ENCODE data around the gene CDK11A.

DNA sequence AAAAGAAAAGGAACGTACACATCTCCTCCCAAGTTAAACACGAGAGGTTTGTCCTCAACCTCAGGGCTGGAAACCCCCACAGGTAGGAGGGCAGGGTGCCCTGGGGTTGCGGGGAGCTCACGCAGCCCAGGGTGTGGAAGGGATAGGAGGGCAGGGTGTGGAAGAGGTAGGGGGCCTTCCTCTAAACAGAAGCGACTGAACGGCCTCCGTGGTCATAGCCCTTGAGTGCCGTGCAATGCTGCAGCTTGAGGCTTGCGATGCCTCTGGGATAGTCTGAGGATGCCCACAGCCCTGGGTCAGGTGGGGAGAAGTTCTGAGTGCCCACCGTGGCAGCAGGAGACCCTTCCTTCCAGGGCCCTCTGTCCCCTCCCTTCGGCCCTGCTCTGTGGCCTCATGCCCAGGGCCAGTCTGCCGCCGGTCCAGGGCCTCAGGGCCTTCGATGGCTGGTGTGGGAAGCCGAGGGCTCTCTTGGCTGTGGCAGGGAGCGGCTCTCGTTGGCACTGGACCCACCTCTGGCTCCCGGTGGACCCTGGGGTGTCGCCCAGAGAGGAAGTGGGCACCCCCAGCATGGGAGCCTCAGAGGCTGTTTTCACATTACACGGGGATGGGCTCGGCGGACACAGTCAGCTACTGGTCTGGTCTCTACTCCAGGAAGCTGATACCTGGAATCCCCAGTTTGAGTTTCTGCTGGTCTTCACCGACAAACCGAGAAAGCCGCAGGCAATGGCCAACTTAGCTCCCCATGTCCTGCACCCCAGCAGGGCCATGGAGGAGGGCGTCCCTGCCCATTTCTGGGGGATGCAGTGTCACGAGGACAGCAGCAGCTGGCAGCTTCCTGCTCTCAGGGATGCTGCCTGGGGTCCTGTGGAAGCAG is 59.0 kb downstream of the CDK11A start:
- TF ChIP-seq, protein P1, sequence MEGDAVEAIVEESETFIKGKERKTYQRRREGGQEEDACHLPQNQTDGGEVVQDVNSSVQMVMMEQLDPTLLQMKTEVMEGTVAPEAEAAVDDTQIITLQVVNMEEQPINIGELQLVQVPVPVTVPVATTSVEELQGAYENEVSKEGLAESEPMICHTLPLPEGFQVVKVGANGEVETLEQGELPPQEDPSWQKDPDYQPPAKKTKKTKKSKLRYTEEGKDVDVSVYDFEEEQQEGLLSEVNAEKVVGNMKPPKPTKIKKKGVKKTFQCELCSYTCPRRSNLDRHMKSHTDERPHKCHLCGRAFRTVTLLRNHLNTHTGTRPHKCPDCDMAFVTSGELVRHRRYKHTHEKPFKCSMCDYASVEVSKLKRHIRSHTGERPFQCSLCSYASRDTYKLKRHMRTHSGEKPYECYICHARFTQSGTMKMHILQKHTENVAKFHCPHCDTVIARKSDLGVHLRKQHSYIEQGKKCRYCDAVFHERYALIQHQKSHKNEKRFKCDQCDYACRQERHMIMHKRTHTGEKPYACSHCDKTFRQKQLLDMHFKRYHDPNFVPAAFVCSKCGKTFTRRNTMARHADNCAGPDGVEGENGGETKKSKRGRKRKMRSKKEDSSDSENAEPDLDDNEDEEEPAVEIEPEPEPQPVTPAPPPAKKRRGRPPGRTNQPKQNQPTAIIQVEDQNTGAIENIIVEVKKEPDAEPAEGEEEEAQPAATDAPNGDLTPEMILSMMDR (IDR thresholded peaks at IDR 0.05; ENCODE audit: borderline replicate concordance, extremely low read depth, low read length, poor library complexity, severe bottlenecking), result no peak
- TF ChIP-seq EZH2 (IDR thresholded peaks at IDR 0.05; ENCODE audit: borderline replicate concordance, low read depth, low read length, severe bottlenecking), result no peak
